AG08396 (cell line): Measurements from ENCODE around the gene LANCL3.
"Not testable (repeated sequence)": the region's sequence is repeated elsewhere in the genome, so short reads cannot be mapped to it uniquely, and the experiment has no call there.

Experiments
- DNase-seq: peaks from one replicate; pipeline ENCODE4 v3.0.0; 2012; ENCODE audit warnings: low spot score, mixed read lengths

The LANCL3 gene

DNA sequence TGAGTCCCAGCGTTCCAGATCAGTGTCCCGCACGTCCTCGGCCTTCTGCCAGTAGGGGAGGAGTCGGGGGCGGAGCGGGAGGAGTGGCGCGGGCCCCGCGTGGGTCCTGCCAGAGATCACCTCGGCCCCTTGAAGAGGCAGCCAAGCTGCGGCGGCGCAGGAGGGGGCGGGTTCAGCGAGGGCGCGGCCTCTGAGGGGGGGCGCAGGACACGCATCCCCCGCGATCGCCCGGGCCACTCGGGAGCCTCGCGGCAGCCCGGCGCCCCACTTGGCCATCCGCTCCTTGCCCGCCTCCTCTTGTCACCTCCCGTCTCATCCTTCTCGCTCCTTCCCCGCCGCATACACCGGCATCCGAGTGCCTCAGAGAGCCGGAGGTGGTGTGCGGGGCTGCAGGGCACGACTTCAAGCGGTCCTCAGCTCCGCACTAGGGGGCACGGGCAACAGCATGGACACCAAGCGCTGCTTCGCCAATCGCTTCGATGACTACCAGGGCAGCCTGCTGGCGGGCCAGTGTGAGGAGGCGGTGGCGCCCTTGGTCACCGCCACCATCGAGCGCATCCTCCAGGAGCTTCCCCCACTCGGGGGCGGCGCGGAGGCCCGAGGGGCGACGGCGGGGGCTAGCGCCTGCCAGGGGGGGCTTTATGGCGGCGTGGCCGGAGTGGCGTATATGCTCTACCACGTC lies at the start of gene LANCL3:
LANCL3 (plus strand) TSS at position 236 of the 682 bp plus-strand sequence; CDS start at position 446, 210 bp downstream.
- DNase-seq, result not testable (repeated sequence)

DNA sequence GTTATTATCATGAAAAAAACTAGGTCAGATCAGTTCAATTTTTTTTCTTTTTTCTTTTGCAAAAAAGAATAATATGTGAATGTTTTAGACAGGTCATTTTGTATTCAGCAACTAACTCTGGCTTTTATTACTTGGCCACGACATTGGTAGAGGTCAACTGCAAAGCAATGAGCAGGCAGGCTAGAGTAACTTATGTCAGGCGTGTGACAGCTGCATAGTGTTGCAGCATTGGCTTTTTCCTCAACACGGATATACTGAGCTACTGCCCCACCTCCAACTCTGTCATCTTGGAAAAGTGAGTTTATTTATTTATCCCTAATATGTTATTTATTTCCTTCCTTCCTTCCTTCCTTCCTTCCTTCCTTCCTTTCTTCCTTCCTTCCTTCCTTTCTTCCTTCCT lies 47.8 kb upstream of the LANCL3 start:
- not testable (repeated sequence) for DNase-seq

DNA sequence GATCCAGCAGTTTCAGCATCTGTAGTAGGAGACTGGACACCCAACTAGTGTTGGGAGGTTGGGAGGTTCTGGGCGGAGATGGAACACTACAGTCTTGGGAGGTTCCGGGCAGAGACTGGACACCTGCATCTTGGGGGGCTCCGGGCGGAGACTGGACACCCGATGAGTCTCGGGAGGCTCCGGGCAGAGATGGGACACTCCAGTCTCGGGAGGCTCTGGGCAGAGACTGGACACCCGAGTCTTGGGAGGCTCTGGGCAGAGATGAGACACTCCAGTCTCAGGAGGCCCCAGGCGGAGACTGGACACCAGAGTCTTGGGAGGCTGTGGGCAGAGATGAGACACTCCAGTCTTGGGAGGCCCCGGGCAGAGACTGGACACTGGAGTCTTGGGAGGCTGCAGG lies 29.5 kb upstream of the LANCL3 start:
- DNase-seq, result no peak

DNA sequence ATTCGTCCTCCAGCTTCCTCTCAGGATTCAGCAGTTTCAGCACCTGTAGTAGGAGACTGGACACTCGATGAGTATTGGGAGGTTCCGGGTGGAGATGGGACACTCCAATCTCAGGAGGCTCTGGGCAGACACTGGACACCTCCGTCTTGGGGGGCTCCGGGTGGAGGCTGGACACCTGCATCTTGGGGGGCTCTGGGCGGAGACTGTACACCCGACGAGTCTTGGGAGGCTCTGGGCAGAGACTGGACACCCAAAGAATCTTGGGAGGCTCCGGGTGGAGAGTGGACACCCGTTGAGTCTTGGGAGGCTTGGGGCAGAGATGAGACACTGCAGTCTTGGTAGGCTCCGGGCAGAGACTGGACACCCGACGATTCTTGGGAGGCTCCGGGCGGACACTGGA lies 28.7 kb upstream of the LANCL3 start:
- no peak for DNase-seq

DNA sequence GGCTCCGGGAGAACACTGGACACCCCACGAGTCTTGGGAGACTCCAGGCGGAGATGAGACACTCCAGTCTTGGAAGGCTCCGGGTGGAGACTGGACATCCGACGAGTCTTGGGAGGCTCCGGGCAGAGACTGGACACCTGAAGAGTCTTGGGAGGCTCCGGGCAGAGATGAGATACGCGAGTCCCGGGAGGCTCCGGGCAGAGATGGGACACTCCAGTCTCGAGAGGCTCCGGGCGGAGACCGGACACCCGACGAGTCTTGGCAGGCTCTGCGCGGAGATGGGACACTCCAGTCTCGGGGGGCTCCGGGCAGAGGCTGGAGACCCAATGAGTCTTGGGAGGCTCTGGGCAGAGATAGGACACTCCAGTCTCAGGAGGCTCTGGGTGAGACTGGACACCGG lies 28.1 kb upstream of the LANCL3 start:
- DNase-seq, result no peak

DNA sequence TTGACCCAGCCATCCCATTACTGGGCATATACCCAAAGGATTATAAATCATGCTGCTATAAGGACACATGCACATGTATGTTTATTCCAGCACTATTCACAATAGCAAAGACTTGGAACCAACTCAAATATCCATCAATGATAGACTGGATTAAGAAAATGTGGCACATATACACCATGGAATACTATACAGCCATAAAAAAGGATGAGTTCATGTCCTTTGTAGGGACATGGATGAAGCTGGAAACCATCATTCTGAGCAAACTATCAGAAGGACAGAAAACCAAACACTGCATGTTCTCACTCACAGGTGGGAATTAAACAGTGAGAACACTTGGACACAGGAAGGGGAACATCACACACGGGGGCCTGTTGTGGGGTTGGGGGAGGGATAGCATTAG lies 26.9 kb upstream of the LANCL3 start:
- DNase-seq, result not testable (repeated sequence)

DNA sequence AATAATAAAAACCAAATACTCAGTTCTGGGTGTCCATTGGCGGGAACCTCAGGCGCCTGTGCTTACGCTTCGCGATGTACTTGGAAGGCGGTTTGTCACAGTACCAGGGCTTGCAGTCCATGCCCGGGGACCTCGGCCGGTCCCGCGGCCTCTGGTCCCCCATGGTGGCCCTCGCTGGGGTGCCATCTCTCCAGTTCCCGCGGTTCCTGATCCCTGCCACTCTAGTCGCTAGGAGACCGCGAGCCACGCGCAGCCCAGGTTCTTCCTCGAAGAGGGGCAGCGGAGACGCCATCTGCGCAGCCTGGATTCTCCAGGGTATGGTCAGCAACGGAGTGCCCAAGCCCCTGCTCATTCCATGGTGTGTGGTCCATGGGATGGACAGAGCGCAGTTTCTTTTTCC lies 26.4 kb upstream of the LANCL3 start:
- DNase-seq, result no peak

DNA sequence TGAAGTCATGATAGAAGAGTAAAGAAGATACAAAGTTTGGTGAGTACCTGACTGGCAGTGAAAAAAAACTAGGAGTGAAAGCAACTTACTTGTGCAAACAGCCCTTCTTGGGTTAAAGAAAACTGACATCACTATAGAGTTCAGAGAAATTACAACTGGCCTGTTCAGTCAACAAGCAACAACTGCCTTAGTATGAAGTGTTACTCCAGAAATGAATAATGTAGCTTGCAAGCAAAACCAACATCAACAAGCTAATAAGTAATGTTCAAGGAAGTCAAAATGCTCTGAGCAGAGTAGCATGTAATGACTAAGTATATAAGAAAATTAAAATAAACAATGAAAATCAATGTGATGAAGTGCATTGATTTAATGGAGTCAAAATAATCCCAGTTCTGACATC lies 21.8 kb upstream of the LANCL3 start:
- DNase-seq, result not testable (repeated sequence)

DNA sequence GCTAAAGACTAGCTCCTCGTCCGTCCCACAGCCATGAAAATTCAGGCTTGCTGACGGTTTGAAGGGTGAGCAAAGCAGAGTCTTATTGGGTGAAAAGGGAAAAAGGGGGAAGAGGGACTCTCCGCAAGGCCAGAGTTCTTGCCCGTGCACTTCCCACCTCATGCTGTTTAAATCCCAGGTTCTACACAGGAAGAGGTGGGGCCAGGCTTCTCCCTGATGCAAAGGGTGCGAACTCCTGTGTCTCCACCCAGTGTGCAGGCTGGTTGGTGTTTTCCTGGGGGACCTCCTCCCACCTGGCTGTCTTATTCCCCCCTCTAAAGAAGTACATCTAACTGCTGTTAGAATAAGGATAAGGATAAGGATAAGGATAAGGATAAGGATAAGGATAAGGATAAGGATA lies 18.0 kb upstream of the LANCL3 start:
- DNase-seq, result no peak

DNA sequence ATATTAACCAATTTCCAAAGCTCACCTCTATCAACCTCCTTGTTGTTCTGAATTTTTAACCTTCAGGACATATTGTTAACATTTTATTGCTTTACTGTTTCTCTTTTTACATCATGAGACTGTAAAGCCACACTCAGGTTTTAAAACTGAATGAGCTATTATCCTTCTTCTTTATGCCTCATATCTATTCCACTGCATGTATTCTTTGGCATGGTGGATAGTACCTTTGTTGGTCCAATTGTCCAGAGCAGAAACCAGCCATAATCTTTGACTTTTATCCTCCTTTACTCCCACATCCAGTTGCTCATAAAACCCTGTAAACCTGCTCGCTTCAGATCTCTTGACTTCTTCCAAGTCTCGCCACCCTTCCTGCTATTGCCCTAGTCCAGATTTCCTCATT lies 6.2 kb upstream of the LANCL3 start:
- DNase-seq, result not testable (repeated sequence)

DNA sequence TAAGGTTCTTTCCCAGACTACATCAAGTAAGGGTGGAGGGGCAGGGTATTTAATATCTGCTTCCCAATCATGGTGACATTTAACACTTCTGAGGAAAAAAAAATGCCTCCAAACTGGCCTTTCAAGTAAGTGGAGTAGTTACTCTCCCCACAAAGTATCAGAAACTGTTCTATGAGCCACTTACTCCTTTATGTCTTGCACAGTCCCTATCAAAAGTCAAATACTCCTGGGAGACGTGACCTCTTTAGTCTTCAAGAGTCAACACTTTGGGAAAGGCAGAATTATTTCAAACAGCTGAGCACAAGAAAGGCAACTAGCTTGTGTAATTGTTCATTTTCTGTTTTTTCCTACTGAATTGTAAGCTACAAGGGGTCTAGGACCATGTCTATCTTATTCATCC lies 1.1 kb upstream of the LANCL3 start:
- not testable (repeated sequence) for DNase-seq

DNA sequence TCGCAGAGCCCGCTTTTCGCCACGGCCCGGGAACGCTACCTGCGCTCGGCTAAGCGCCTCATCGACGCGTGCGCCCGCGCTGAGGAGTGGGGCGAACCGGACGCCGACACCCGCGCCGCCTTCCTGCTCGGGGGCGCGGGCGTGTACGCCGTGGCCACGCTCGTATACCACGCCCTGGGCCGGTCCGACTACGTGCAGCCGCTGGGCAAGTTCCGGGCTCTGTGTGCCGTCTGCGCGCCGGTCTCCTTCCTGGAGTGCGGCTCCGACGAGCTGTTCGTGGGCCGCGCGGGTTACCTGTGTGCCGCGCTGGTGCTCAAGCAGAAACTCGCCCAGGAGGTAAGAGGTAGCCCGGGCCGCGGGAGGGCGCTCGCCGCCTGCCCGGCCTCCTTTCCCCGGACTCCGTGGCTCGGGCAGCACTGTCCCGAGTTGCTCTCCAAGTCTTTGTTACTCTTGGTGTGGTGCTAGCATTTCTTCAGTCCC lies 687 bp downstream of the LANCL3 start:
- not testable (repeated sequence) for DNase-seq

DNA sequence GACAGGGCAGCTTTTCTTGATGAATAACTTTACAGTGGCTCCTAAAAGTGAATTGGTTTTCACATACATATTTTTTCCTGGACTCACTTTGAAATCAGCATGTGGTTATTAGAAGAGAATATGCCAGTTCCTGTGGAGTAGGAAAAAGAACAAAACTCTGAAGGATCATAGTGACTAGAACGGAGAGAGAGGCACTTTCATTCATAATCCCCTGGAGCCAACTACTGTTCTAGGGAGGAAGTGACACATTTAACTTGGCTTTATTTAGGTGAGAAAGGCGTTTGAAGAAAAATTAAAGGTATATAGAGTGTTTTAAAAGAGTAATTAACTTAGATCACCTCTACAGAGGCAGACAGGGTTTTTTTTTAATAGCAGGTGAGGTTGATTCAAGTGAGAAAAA lies 1.7 kb downstream of the LANCL3 start:
- DNase-seq, result not testable (repeated sequence)

DNA sequence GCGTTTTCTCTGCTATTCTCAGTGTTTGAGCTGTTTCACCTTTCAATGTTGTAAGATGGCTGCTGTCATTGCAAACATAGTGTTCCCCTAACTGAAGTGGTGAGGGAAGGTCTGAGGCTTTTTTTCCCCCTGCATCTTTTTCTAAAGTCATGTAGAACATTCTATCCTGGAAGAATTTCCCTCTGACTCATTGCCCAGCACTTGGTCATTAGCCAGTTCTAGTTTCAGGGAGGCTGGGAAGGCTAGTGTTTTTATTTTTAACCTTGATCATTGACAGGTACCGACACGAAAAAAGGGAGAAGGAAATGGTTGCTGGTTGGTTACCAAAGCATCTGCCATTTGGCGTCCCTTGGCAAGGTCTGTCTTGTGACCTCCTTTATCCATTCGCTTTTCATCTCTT lies 6.6 kb downstream of the LANCL3 start:
- no peak for DNase-seq

DNA sequence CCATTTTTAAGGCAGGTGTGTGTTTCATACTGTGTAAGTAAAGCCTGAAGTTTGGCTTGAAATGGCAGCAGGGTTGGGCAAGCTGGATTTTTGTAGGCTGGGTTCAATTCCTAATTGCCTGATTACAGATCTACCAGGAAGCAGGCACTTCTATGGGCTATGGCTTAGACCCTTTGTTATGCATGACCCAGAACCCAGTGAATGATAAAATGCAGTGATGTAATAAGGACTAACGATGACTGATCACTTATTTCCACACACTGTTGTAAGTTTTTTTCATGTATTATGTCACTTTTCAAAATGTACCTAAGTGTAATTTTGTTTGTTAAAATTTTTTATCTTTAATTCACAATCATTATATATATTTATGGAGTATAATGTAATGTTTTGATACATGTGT lies 8.6 kb downstream of the LANCL3 start:
- no peak for DNase-seq

DNA sequence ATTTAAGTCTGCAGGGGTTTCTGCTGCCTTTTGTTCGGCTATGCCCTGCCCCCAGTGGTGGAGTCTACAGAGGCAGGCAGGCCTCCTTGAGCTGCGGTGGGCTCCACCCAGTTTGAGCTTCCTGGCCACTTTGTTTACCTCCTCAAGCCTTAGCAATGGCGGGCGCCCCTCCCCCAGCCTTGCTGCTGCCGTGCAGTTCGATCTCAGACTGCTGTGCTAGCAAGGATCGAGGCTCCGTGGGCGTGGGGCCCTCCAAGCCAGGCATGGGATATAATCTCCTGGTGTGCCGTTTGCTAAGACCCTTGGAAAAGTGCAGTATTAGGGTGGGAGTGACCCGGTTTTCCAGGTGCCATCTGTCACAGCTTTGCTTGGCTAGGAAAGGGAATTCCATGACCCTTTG lies 15.9 kb downstream of the LANCL3 start:
- not testable (repeated sequence) for DNase-seq

DNA sequence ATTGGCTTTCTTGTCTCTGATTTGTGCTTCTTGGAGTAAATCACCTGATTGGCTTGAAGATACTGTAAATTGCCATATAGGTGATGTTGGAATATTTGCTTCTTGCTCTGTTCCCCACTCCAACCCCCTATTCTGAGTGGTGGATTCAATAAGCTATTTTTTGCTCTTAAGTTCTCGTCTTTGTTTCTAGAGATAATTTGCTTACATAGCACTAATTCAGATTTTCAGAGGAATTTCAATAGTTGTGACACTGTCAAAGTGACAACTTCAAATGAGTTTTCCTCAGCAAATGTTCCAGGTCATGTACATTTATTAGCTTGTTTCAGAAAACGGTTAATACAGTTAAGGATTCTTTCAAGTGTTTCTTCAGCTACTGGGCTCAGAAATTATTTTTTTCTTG lies 18.6 kb downstream of the LANCL3 start:
- DNase-seq, result no peak

DNA sequence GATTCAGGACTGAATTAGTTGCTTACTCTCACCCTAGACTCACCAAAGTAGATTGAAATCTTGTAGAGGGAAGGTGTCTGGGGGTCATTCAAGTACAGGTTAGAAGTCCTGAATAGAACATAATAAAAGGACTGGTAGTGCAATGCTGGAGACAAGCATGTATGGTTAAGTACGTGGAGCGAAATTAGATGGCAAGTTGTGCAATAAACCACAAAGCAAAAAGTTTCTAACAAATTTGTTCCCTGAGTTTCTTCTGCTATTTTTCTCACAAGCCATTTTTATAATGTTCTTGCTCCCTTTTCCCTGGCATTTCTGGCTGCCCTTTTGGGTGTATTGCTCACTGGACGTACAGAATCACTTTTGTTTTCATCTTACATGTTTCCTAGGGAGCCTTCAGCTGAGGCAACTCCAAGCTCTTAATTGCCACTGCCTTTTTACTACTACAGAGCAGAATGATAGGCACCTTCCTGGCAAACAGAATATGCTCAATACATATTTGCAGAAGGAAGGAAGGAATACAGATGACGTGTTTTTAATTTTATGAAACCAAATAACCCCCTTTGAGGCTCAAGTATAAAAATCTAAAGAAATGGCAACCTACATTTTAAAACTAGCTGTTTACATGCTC lies 23.4 kb downstream of the LANCL3 start:
- DNase-seq, result no peak

DNA sequence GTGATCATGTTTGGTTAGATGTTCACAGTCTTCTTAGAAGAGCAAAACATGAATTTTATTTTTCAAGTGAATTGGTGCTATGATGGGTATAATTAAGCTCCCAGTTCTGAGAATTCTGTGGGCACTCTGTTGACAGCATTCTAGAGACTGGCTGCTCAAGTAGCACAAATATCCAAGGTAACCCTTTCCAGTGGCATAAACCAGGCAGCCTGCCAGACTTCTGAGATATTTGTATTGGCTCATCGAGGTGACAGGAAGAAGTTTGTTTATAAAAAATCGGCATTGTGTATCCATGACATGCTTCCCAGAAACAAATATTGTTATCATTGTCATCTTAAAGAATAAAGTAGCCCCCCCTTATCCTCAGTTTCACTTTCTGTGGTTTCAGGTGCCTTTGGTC lies 28.3 kb downstream of the LANCL3 start:
- no peak for DNase-seq

DNA sequence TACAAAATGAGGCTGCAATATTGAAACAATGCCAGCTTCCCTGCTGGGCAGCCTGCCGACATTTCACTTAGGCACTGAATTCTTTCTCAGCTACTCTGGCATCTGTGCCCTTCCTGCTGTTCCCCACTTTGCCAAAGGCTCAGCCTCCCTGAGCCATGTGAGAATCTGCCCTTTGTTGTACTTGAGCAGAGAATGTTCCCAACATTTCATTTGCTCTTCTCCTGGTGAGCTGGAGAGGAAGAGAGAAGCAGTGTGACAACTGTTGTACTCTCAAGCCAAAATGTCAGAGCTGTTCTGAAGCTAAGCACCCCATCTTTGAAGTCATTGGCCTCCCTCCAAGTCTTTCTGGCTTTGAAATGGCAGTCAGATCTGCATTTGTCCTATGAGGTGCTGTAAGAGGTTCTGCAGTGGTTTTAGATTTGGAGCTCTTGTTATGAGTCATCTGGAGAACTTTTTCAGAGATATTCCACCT lies 32.5 kb downstream of the LANCL3 start:
- DNase-seq, result no peak

DNA sequence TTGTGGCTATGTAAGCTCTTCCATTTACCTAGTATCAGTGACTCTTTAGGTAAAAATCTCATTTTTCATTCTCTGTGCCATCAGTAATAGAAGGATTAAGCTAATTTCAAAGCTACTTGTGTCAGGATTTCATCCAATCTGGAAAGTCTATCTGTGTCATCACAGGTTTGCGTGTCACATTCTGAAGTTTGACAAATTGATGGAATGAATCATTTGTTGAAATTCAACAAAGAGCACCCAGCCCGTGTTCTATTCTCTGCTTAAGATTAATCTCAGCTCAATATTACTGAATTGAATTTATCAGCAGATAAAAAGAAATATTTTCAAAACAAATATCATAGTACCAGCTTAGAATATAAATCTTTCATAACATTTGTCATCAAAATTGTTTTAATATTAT lies 35.8 kb downstream of the LANCL3 start:
- DNase-seq, result no peak

DNA sequence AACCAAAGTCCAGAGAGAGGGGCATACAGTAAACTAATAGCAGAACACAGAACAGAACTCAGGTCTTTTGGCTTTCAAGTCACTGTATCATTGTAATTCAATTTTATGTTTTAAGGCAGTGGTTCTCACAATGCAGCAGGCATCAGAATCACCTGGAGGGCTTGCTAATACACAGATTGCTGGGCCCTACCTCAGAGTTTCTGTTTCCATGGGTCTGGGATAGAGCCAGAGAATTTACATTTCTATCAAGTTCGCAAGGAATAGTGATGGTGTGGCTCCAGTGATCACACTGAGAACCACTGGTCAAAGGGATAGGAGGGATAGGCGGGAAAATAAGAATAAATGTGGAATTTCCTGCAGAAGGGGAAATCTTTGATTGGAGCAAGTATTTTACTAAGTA lies 36.7 kb downstream of the LANCL3 start:
- no peak for DNase-seq

DNA sequence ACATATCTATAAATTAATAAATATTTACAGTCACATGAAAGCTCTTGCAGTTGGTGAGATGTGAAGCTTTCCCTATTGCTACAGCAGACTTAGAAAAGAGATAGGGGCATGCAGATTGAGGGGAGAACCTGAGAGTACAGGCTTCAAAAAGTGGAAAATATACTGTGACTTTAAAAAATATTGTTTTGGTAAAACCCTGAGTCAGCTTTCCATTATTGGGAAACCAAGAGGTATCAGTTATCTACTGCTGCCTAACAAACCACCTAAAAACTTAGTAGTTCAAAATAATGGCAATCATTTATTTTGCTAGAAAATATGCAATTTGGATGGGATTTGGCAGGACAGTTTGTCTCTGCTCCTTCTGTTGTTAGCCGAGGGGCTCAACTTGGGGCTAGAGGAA lies 38.3 kb downstream of the LANCL3 start:
- DNase-seq, result no peak

DNA sequence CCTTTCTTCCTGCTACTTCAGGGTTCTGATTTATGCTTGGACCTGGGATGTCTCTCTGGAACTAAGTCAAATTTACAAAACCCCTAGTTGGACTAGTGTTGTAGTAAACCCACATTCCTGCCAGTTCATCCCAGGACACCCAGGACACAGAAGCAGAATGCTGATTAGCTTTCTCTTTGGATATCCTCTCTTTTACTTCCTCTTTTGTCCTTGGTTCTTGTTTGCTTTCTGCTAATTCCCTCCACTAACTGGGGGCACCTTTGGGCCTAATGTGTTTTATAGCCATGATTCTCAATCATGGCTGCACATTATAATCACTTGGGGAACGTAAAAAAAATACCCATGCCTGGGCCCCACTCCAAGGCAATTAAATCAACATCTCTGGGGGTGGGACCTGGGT lies 42.5 kb downstream of the LANCL3 start:
- no peak for DNase-seq
